K562 (cell line): ENCODE measurements around the gene RTBDN. TPM values are rescaled to one million over a fixed set of nuclear protein-coding genes. Genes with fewer than 3 reads are reported as not detected.

Experiments
- ELF2 ChIP-seq: fragments of 250-450 bp; sonication (Bioruptor Pico); IDR thresholded peaks from 2 replicates; pipeline ENCODE4 v1.5.0; 2021; ENCODE audit warnings: mild to moderate bottlenecking
- ERF ChIP-seq: fragments of 450-650 bp; formaldehyde crosslinking; IDR thresholded peaks from 2 replicates; pipeline ENCODE4 v1.4.0; 2020; ENCODE audit warnings: mild to moderate bottlenecking, mixed read lengths
- HDAC1 ChIP-seq, 2 experiments: fragments of 450-650 bp; IDR thresholded peaks; 2 replicates each; pipeline ENCODE4 v1.6.1; 2016 to 2017; ENCODE audit warnings: inconsistent platforms in 1 of 2, mild to moderate bottlenecking in 1 of 2, moderate library complexity in 1 of 2
- ILF3 ChIP-seq: fragments of 450-650 bp; IDR thresholded peaks from 2 replicates; pipeline ENCODE4 v1.6.1; 2018; ENCODE audit warnings: antibody characterized with exemption, mild to moderate bottlenecking, moderate library complexity, borderline replicate concordance
- JUN ChIP-seq, 2 experiments: sonication (generic) in 1 of 2; formaldehyde crosslinking in 1 of 2; IDR thresholded peaks; 2 replicates each; pipeline versions ENCODE4 v1.6.1 to v1.8.0; 2012 to 2022; ENCODE audit warnings: borderline replicate concordance in 2 of 2, mild to moderate bottlenecking in 2 of 2, improper control_type of control experiment in 1 of 2, low read depth in 1 of 2, low read length in 1 of 2, missing genetic modification reagents in 1 of 2
- NR1H2 ChIP-seq: sonication (generic); formaldehyde crosslinking; IDR thresholded peaks from 2 replicates; pipeline ENCODE4 v1.4.0; 2020; ENCODE audit warnings: mild to moderate bottlenecking, missing genetic modification reagents
- PHB2 ChIP-seq: fragments of 450-650 bp; IDR thresholded peaks from 2 replicates; pipeline ENCODE4 v1.6.1; 2017; ENCODE audit warnings: low read depth
- PTTG1 ChIP-seq: fragments of 450-650 bp; IDR thresholded peaks from 2 replicates; pipeline ENCODE4 v1.6.1; 2016; ENCODE audit warnings: low read depth, mild to moderate bottlenecking, missing genetic modification characterization, missing compliant biosample characterization
- RBFOX2 ChIP-seq: fragments of 200-400 bp; formaldehyde crosslinking; IDR thresholded peaks from 2 replicates; pipeline ENCODE4 v1.6.1; 2017; ENCODE audit warnings: low read depth, mild to moderate bottlenecking, low read length, moderate library complexity
- SP1 ChIP-seq: sonication (generic); formaldehyde crosslinking; IDR thresholded peaks from 2 replicates; pipeline ENCODE4 v1.8.1; 2022; ENCODE audit warnings: mild to moderate bottlenecking, missing genetic modification reagents
- ZC3H11A ChIP-seq: IDR thresholded peaks from 2 replicates; pipeline ENCODE4 v1.6.1; 2012; ENCODE audit warnings: low read depth, low read length, improper control_type of control experiment
- ZKSCAN8 ChIP-seq: fragments of 200-800 bp; sonication (Bioruptor generic); IDR thresholded peaks from 2 replicates; pipeline ENCODE4 v1.6.1; 2016; ENCODE audit warnings: missing genetic modification characterization, missing compliant biosample characterization
- ZNF143 ChIP-seq: sonication (generic); formaldehyde crosslinking; IDR thresholded peaks from 2 replicates; pipeline ENCODE4 v1.9.0; 2022; ENCODE audit warnings: mild to moderate bottlenecking, missing genetic modification reagents
- ZNF146 ChIP-seq: IDR thresholded peaks from one replicate; pipeline ENCODE4 v1.6.1; 2018; ENCODE audit warnings: missing compliant biosample characterization; ENCODE audit not compliant: unreplicated experiment
- ZNF586 ChIP-seq: fragments of 450-650 bp; formaldehyde crosslinking; conservative IDR thresholded peaks from 2 replicates; pipeline ENCODE4 v1.4.0; 2020; ENCODE audit warnings: mild to moderate bottlenecking, moderate library complexity
- polyA plus RNA-seq, 8 experiments: library from polyadenylated mRNA; depleted of rRNA in 4 of 8; stranded (reverse) in 5 of 8; unstranded in 3 of 8; fragments of >200 nt; fragmentation: Nextera tagmentation in 2 of 8; fragmentation: Illumina TruSeq in 1 of 8; extraction: Ambion mirVana in 2 of 8; extraction: Trizol in 1 of 8; gene quantifications; 2 replicates each; pipeline versions ENCODE4 v1.2.1 to v1.2.3, GENCODE V29; 2011 to 2014; ENCODE audit warnings: inconsistent platforms in 1 of 8, missing spikeins in 1 of 8
- total RNA-seq, 7 experiments: library from RNA; depleted of rRNA in 6 of 7; stranded (reverse); fragments of >200 nt in 6 of 7; fragmentation: Illumina TruSeq in 2 of 7; extraction: Trizol in 2 of 7; gene quantifications; 2 replicates each; pipeline versions ENCODE4 v1.2.1 to v1.2.3, GENCODE V29; 2011 to 2021; ENCODE audit warnings: low replicate concordance in 1 of 7
- TF ChIP-seq, protein P1 (sequence below): sonication (generic); formaldehyde crosslinking; IDR thresholded peaks from 2 replicates; pipeline ENCODE4 v1.9.0; 2022; ENCODE audit warnings: mild to moderate bottlenecking, missing genetic modification reagents
- TF ChIP-seq, protein P2 (sequence below): fragments of 450-650 bp; IDR thresholded peaks from 2 replicates; pipeline ENCODE4 v1.6.1; 2016; ENCODE audit warnings: low read depth, mild to moderate bottlenecking, moderate library complexity
- TF ChIP-seq, protein P3 (sequence below): sonication (generic); formaldehyde crosslinking; IDR thresholded peaks from 2 replicates; pipeline ENCODE4 v1.8.1; 2023; ENCODE audit warnings: missing genetic modification reagents, mild to moderate bottlenecking, borderline replicate concordance

RTBDN gene
- total and polyA plus RNA-seq, 9 of the 15 experiments (the other 6 are each of a cell fraction or from before 2014, with no cell fraction given): 0.20 to 2.3 (median 0.72) TPM; not detected in 1

- TF ChIP-seq ZNF586 (CRISPR knock-in tag) (no peak), HDAC1 (IDR thresholded peaks at IDR 0.05) (peak in 1 of 2 experiments; percentile 83; a peak in 1 of 4 replicates), ILF3 (no peak), PHB2 (no peak), ZKSCAN8 (no peak), SP1 (no peak), JUN (IDR thresholded peaks at IDR 0.05; ENCODE audit: borderline replicate concordance, low read depth, low read length) (no peak), JUN (CRISPR knock-in tag; IDR thresholded peaks at IDR 0.05; ENCODE audit: borderline replicate concordance) (0 out of 2 replicates have a peak, but pooled peaks have one; percentile 64), ZC3H11A (no peak), ZNF146 (no peak), NR1H2 (CRISPR knock-in tag) (no peak), RBFOX2 (no peak), ERF (no peak), PTTG1 (tag) (no peak), ZNF143 (0 out of 2 replicates have a peak, but pooled peaks have one; percentile 39), ELF2 (no peak)
- TF ChIP-seq, protein P1, sequence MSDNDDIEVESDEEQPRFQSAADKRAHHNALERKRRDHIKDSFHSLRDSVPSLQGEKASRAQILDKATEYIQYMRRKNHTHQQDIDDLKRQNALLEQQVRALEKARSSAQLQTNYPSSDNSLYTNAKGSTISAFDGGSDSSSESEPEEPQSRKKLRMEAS (CRISPR knock-in tag): no peak
- TF ChIP-seq, protein P2, sequence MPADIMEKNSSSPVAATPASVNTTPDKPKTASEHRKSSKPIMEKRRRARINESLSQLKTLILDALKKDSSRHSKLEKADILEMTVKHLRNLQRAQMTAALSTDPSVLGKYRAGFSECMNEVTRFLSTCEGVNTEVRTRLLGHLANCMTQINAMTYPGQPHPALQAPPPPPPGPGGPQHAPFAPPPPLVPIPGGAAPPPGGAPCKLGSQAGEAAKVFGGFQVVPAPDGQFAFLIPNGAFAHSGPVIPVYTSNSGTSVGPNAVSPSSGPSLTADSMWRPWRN: peak; percentile 89
- TF ChIP-seq, protein P3, sequence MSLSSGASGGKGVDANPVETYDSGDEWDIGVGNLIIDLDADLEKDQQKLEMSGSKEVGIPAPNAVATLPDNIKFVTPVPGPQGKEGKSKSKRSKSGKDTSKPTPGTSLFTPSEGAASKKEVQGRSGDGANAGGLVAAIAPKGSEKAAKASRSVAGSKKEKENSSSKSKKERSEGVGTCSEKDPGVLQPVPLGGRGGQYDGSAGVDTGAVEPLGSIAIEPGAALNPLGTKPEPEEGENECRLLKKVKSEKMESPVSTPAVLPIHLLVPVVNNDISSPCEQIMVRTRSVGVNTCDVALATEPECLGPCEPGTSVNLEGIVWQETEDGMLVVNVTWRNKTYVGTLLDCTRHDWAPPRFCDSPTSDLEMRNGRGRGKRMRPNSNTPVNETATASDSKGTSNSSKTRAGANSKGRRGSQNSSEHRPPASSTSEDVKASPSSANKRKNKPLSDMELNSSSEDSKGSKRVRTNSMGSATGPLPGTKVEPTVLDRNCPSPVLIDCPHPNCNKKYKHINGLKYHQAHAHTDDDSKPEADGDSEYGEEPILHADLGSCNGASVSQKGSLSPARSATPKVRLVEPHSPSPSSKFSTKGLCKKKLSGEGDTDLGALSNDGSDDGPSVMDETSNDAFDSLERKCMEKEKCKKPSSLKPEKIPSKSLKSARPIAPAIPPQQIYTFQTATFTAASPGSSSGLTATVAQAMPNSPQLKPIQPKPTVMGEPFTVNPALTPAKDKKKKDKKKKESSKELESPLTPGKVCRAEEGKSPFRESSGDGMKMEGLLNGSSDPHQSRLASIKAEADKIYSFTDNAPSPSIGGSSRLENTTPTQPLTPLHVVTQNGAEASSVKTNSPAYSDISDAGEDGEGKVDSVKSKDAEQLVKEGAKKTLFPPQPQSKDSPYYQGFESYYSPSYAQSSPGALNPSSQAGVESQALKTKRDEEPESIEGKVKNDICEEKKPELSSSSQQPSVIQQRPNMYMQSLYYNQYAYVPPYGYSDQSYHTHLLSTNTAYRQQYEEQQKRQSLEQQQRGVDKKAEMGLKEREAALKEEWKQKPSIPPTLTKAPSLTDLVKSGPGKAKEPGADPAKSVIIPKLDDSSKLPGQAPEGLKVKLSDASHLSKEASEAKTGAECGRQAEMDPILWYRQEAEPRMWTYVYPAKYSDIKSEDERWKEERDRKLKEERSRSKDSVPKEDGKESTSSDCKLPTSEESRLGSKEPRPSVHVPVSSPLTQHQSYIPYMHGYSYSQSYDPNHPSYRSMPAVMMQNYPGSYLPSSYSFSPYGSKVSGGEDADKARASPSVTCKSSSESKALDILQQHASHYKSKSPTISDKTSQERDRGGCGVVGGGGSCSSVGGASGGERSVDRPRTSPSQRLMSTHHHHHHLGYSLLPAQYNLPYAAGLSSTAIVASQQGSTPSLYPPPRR: no peak
Observed at GRCh38 chr19:12790628-12791344, 43.6 kb downstream of the RTBDN start (continued).
